OCI-LY1 (cell line): ENCODE results near the gene TENM4.

ENCODE experiments used
- H2AFZ ChIP-seq: fragments of 200-600 bp; sonication (generic), shearing (Covaris generic); 2 replicates; pipeline ENCODE4 v1.6.0; 2014; ENCODE audit warnings: antibody characterized with exemption, mild to moderate bottlenecking, low read length
- H3F3A ChIP-seq: fragments of 200-600 bp; sonication (generic), shearing (Covaris generic); 2 replicates; pipeline ENCODE4 v1.6.0; 2014; ENCODE audit warnings: mild to moderate bottlenecking, antibody characterized with exemption, low read length, moderate library complexity; ENCODE audit not compliant: insufficient read depth
- H3K27ac ChIP-seq: fragments of 200-600 bp; sonication (generic); 2 replicates; pipeline ENCODE4 v1.5.1; 2014; ENCODE audit warnings: low read length, mixed run types, mild to moderate bottlenecking, low read depth; ENCODE audit not compliant: poor library complexity, severe bottlenecking
- H3K27me3 ChIP-seq: fragments of 200-600 bp; sonication (generic); 2 replicates; pipeline ENCODE4 v1.6.0; 2014; ENCODE audit warnings: antibody characterized with exemption, mild to moderate bottlenecking, low read length, moderate library complexity; ENCODE audit not compliant: insufficient read depth
- H3K36me3 ChIP-seq: fragments of 200-600 bp; sonication (generic); 2 replicates; pipeline ENCODE4 v1.6.1; 2014; ENCODE audit warnings: mild to moderate bottlenecking, antibody characterized with exemption, low read length, moderate library complexity, mixed read lengths; ENCODE audit not compliant: insufficient read depth
- H3K4me1 ChIP-seq: fragments of 200-600 bp; sonication (generic); 2 replicates; pipeline ENCODE4 v1.5.1; 2014; ENCODE audit warnings: mild to moderate bottlenecking, low read length, moderate library complexity; ENCODE audit not compliant: insufficient read depth, severe bottlenecking
- H3K4me2 ChIP-seq: fragments of 200-600 bp; sonication (generic), shearing (Covaris generic); 2 replicates; pipeline ENCODE4 v1.6.1; 2014; ENCODE audit warnings: low read length
- H3K4me3 ChIP-seq: fragments of 200-600 bp; sonication (generic); 2 replicates; pipeline ENCODE4 v1.5.1; 2014; ENCODE audit warnings: low read length, low read depth, mild to moderate bottlenecking, mixed read lengths; ENCODE audit not compliant: poor library complexity, severe bottlenecking
- H3K79me2 ChIP-seq: fragments of 200-600 bp; shearing (Covaris generic); 2 replicates; pipeline ENCODE4 v1.6.1; 2016; ENCODE audit warnings: mixed run types, low read length, mixed read lengths; ENCODE audit not compliant: insufficient read depth
- H3K9ac ChIP-seq: fragments of 200-600 bp; sonication (generic), shearing (Covaris generic); 2 replicates; pipeline ENCODE4 v1.6.1; 2014; ENCODE audit warnings: mild to moderate bottlenecking, low read length, mixed read lengths
- H3K9me2 ChIP-seq: fragments of 200-600 bp; sonication (generic), shearing (Covaris generic); 2 replicates; pipeline ENCODE4 v1.6.1; 2014; ENCODE audit warnings: low read depth, mild to moderate bottlenecking, low read length, mixed read lengths
- H3K9me3 ChIP-seq: fragments of 200-600 bp; shearing (Covaris generic); 2 replicates; pipeline ENCODE4 v1.6.1; 2014; ENCODE audit warnings: low read length, mixed read lengths
- H4K20me1 ChIP-seq: fragments of 200-600 bp; sonication (generic), shearing (Covaris generic); 2 replicates; pipeline ENCODE4 v1.6.0; 2016; ENCODE audit warnings: mild to moderate bottlenecking, low read length; ENCODE audit not compliant: insufficient read depth
- EZH2 ChIP-seq: fragments of 200-600 bp; sonication (generic), shearing (Covaris generic); IDR thresholded peaks from 2 replicates; pipeline ENCODE4 v1.8.0; 2017; ENCODE audit warnings: borderline replicate concordance, mixed run types, mild to moderate bottlenecking, antibody characterized with exemption, low read length, moderate library complexity, mixed read lengths
- TF ChIP-seq, protein P1 (sequence below): fragments of 200-600 bp; sonication (generic), shearing (Covaris generic); IDR thresholded peaks from 2 replicates; pipeline ENCODE4 v1.5.1; 2017; ENCODE audit warnings: mild to moderate bottlenecking, antibody characterized with exemption, low read length, moderate library complexity, mixed read lengths

Gene TENM4

DNA sequence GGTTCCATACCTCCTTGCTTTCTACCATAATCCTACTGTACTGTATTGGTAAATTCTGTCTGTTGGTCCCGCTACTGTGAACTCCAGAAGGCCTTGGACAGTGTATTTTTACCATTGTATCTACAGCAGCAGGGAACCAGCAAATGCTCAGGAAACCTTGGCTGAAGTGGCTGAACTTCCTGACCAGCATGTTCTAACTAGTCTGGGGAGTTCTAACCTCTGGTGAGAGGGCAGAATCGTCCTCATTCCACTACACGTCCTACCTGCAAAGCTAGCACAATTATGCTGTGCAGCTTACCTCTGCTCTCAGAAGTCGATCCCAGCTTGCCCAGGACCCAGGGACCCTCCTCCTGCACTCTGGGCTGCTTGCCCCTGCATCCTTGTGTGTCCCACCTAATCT is 283.1 kb downstream of the TENM4 start:
- Histone ChIP-seq H3K4me1 (no peaks in the 10 kb centered on the region), H3K9me2 (no peaks in the 10 kb centered on the region), H3K27me3 (no peaks in the 10 kb centered on the region), H3F3A (no peaks in the 10 kb centered on the region), H4K20me1 (no peaks in the 10 kb centered on the region), H3K79me2 (no peaks in the 10 kb centered on the region), H3K36me3 (no peaks in the 10 kb centered on the region), H3K4me3 (no peak overlapping the region), H3K9me3 (no peaks in the 10 kb centered on the region), H3K4me2 (no peak overlapping the region), H3K9ac (no peak overlapping the region), H2AFZ (no peak overlapping the region), H3K27ac (no peak overlapping the region)
- TF ChIP-seq, protein P1, sequence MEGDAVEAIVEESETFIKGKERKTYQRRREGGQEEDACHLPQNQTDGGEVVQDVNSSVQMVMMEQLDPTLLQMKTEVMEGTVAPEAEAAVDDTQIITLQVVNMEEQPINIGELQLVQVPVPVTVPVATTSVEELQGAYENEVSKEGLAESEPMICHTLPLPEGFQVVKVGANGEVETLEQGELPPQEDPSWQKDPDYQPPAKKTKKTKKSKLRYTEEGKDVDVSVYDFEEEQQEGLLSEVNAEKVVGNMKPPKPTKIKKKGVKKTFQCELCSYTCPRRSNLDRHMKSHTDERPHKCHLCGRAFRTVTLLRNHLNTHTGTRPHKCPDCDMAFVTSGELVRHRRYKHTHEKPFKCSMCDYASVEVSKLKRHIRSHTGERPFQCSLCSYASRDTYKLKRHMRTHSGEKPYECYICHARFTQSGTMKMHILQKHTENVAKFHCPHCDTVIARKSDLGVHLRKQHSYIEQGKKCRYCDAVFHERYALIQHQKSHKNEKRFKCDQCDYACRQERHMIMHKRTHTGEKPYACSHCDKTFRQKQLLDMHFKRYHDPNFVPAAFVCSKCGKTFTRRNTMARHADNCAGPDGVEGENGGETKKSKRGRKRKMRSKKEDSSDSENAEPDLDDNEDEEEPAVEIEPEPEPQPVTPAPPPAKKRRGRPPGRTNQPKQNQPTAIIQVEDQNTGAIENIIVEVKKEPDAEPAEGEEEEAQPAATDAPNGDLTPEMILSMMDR, result no peak
- no peak for TF ChIP-seq EZH2

DNA sequence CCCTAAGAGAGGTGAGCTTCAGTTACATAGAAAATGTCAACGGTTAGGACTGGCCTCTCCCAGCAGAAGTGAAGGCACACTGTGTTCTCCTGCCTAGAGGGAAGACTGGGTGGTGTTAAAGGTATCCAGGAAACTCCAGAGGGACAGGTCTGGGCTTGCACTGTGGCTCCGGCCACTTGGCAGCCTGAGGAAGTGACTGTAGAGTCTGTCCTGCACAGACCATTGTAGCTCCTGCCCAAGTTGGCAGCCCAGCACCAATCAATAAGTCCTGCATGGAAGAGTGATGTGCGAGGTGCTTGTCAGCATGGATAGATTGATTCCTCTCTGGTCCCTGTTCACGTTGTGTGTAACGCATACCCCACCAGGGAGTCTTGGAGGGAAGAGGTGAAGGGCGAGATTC is 284.8 kb downstream of the TENM4 start:
- H3K27me3 ChIP-seq, result no peaks in the 10 kb centered on the region
- H4K20me1 ChIP-seq, result no peaks in the 10 kb centered on the region
- H3K79me2 ChIP-seq, result no peaks in the 10 kb centered on the region
- H2AFZ ChIP-seq, result no peak overlapping the region
- TF ChIP-seq, protein P1, result no peak
- TF ChIP-seq EZH2, result no peak
- no peaks in the 10 kb centered on the region for H3K9me2 ChIP-seq
- no peaks in the 10 kb centered on the region for H3F3A ChIP-seq
- H3K36me3 ChIP-seq, result no peaks in the 10 kb centered on the region
- no peak overlapping the region for H3K4me2 ChIP-seq
- H3K4me1 ChIP-seq, result no peaks in the 10 kb centered on the region
- H3K27ac ChIP-seq, result no peak overlapping the region
- H3K4me3 ChIP-seq, result no peak overlapping the region
- H3K9ac ChIP-seq, result no peak overlapping the region
- no peaks in the 10 kb centered on the region for H3K9me3 ChIP-seq

DNA sequence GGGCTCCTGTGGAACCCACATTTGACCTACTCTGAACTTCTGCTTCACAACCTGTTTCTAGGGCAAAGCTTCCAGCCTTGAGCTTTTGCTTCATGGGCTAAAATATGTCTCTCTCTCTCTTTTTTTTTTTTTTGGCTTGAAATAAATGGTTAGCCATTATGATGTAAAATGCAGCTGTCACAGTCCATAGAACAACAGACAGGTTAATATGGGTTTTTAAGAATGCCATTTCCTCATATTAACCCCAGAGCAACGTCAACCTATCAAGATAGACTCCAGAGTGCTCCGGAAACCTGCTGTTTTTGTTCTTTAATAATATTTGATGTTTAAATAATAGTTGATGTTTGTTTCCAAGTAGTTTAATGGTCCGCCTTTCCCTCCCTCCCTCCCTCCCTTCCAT is 285.6 kb downstream of the TENM4 start:
- H3K27ac ChIP-seq, result no peak overlapping the region
- no peaks in the 10 kb centered on the region for H4K20me1 ChIP-seq
- no peak overlapping the region for H3K4me2 ChIP-seq
- H2AFZ ChIP-seq, result no peak overlapping the region
- H3K9ac ChIP-seq, result no peak overlapping the region
- no peak overlapping the region for H3K4me3 ChIP-seq
- H3K9me2 ChIP-seq, result no peaks in the 10 kb centered on the region
- H3K9me3 ChIP-seq, result no peaks in the 10 kb centered on the region
- no peaks in the 10 kb centered on the region for H3K4me1 ChIP-seq
- H3K36me3 ChIP-seq, result no peaks in the 10 kb centered on the region
- H3K27me3 ChIP-seq, result no peaks in the 10 kb centered on the region
- TF ChIP-seq, protein P1, result no peak
- TF ChIP-seq EZH2, result no peak
- no peaks in the 10 kb centered on the region for H3K79me2 ChIP-seq
- no peaks in the 10 kb centered on the region for H3F3A ChIP-seq
